ENCODE data around the gene SATB2.

The SATB2 gene

DNA sequence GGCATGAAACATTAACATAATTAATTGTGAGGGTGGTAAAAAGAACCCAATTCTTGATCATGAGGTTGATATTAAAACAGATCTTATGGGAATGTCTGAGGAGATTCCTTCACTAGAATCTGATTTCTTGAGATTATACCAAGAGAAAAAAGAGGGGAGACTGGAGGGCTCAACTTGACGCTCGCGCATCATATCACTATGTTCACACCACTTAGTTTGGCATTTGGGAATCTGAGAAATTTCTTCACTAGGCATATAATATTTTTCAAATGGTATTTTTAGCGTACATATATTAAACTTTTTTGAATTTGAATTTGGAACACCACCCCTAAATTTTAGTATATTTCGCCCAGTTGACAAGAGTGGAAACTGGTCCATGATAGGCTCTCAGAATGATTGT lies 140.1 kb downstream of the SATB2 start:
- DNase-seq: no peak

DNA sequence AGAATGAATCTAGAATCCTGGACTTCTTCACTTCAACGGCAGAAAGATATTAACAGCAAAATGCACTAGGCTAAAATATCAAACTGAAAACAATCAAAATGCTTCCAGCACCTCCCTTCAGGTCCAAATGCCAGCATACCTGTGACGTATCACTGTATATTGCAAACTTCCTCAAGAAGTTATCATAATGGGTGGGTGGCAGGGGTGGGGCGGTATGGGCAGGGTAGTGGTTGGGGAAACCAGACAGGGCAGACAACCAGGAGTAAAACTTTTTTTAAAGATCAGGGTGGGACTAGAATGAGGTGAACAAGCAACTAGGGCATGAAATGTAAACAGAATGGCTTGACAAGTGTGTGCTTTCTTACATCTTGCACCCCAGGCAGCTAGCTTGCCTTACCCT lies 140.9 kb downstream of the SATB2 start:
- DNase-seq: no peak

DNA sequence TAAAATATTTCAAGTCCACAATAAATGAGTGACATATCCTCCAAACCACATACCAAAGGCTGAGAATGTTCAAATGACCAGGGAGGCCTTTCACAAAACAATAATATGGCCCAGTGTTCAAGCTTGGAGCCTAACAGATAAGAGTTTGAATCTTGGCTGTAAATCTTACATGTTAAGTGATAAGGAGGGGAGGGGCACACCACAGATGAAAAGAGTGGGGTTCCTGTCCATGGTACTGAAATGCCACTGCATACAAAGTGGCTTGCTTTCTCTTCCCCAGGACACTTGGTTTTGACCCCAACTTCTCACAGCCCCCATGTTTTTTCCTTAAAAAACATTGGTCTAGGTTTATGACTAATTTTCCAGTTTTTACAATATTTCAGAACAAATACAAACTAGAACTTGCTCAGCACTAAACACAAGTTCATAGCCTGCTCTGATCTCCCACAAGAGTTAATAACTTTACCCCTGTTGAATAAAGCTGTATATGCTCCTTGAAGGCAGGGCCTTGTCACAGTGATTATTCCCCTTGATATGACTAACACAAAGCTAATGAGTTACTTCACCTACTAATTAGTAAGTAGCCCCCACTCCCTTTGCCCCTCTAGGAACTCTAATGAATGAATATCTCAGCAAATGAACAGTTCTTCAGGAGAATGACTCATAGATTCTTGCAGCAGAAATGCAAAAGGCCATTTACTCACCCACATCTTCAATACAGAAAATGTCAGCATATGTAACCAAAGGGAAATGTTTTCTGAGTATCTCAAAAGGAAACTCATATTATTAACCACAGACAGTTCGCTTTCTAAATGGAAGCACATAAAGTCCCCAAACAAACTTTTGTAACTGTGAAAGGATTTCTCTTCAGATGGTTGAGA lies 142.2 kb downstream of the SATB2 start:
- DNase-seq: no peak

DNA sequence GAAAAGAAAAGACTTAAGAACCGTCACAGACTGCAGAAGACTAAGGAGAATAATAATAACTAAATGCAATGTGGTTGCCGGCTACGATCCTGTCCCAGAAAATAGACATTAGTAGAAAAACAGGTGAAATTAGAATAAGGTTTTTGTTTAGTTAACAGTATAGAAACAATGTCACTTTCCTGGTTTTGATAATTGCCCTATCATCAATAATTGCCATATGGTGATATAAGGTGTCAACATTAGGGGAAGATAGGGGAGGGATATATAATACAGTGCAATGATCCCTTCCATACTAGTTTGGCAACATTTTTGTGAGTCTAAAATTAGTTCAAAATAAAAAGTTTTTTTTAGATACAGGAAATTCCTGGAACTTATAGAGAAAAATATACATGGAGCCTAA lies 144.8 kb downstream of the SATB2 start:
- no peak for DNase-seq

DNA sequence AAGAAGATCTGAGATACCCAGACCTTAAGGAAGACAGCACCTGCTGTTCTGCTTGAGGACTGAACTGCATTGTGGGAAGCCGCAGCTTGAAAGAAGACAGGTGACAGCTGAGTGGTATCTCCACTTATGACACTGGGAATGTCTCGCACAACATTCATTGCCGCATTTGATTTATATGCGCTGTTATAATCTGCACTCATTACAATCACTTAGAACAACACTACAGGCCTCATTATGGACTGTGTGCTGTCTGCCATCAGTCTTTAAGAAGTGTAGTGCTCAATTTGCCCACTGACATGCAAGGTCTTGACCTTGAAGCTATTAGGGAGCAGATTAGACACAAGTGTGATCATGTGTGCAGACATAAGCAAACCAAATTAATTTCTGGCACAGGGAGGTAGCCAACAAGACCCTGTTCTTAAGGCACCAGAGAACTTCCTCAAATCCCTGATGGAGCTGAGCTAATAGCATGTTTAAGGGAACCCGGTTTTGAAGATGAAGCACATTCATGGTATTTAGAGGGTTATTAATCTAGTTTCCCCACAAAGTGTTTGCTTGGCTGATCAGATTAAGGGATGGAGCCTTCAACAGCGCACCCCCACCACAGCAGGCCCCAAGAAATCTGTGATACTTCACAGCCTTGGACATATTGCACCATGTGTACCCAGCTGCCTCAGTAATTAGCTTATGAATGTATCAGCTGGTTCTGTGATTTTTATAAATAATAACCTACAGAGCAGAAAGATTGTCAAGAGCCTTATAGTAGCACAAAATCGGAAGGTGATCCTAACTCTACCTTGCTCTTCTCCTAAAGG lies 146.8 kb downstream of the SATB2 start:
- DNase-seq: no peak

DNA sequence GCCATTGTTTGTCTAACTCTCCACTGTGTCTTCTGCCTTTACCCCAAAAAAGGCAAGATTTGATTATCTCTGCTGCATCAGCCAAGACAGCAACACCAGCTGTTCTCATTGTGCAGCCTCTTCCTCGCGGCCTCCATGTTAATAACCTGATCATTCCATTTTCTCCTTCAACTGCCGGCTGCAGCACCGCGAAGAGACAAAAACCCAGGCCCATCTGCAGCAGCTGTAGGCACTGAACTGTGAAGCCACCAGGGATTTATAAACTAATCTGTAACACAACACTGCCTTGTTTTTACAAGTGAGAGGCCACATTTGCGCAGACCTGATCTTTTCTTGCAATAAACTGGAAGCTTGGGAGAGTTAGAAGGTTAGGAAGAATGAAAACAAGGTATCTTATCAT lies 147.8 kb downstream of the SATB2 start:
- no peak for DNase-seq

DNA sequence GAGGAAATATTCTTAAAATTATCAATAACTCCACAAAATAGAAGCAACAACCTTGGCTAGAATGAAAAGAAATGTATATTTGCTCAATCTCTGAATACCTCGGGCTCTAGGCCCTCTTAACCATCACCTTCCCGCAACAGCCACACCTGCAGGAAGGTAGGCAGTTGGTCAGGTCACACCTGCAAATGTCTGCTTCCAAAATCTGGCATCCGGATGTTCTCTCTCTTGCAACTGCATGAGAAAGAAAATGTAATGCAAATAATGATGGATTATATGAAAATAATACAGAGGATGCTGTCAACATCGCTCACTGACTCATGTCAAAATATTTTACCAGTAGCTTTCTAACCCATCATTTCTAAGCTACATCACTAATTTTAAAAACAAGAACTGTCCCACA lies 148.3 kb downstream of the SATB2 start:
- no peak for DNase-seq

DNA sequence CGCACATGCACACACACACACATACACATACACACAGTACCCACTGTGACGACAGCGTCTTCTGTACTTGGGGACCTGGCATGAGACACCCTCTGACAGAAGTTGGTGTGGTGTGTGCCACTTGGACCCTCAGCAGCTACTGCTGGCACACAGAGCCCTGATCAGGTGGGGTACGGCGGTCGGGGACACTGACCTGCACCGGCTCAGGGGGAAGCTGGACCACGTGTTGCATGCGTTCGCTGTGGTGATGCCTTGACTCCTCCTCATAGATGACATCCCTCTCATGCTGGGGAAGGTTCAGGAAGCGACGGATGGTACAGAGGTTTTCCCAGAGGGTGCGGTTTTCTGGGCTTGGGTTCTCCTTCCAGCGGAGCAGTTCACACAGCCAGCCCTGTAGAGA lies 149.2 kb downstream of the SATB2 start:
- no peak for DNase-seq

DNA sequence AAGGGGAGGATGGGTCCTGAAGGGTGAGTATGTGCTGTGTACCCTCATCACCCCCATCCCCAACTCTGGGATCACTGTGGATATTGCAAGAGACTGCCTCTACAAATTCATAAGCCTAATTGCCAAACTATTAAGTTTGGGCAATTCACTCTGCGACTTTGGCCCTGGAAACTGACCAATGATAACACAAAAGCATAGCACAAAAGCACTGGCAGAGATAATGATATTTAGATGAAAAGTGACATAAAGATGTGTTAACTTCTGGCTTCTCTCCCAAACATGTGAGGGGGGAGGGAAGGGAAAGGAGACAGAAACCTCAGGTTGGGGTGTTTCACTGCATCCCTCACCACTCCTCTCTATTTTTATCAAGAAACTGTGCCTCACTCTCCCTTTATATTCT lies 150.3 kb downstream of the SATB2 start:
- no peak for DNase-seq

DNA sequence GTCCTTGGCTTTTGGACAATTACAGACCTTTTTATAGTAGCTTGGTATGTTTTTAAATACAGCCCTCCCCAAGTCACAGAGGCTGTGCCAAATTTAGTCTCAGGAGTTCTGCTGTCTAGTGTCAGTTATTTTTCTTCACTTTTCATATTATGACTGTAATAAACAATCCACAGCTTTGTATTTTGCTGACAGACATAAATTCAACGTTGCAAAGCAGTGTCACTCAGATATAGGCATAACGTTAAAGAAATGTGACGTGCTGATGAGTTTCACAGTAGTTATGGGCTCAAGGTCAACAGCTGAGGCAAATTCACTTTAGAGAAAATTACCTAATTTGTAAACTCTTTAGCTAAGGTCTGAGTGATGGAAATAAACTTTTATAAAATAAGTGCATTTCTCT lies 151.6 kb downstream of the SATB2 start:
- DNase-seq: no peak

DNA sequence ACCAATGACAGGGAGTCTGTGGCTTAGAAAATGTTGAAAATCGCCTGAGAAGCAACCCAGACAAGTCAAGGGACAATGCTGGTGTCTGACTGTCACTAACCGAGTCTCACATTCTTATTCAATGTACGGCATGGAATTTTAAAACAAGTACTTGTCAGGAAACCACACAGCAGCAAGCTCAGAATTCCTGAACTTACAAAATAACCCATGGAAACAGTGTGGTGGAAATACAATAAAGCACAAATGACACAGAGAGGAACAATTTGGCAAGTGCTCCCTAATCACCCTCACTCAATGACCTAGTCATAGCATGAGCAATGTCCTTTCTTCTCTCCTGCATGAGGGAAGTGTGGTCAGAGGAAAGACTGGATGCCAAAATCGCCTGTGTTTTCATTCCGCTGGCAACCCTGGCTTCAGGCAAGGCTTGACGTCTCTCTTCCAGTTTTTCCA lies 154.0 kb downstream of the SATB2 start:
- DNase-seq: no peak

DNA sequence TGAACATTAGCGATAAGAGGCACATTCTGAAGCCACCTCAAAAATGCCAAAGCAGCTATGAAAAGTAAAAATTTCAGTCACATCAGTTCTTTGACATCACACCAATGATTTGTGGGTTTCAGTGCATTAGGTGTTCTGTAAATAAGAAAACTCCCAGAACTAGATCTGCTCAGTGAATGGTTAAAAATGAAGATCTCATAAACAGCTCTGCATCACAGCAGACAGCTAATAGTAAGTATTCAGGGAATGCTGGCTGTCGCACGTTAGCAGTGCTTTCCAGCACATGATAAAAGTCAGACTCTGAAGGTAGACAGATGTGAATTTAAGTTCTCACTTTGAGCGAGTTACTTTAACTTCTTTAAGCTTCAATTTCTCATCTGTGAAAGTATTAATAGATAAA lies 154.9 kb downstream of the SATB2 start:
- no peak for DNase-seq

DNA sequence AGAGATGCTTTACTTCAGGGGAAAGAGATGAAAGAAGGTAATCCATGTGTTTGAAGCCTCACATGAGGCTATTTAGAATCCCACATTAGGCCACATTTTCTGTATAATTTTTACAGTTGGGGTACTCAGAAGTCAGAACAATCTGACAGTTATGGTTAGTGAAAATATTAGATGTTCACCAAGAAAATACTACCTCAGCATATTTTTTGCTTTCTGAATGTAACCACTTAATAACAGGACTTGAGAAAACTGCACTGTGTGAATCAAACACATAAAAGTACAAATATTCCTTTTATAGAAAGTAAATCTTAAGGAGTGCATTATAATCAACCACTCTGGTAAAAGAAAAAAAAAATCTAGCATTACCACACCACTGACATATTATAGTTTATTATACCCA lies 169.3 kb downstream of the SATB2 start:
- DNase-seq: no peak

DNA sequence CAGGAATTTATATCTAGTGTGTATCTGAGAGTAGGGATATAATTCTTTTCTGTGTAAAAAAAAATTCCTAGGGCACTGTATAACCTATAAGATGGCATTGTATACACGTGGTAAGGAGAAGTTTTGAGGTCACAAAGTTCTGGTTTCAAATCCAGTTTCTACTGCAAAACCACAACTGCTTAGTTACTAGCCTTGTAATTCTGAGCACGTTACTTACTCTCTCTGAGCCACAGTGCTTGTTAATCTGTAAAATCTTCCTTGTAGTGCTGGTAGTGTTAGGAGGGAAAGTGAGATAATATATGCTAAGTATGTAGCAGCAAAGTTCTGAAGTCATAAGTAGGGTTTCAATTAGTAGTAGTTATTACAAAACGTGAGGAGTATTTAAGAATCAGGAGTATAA lies 175.4 kb downstream of the SATB2 start:
- no peak for DNase-seq

DNA sequence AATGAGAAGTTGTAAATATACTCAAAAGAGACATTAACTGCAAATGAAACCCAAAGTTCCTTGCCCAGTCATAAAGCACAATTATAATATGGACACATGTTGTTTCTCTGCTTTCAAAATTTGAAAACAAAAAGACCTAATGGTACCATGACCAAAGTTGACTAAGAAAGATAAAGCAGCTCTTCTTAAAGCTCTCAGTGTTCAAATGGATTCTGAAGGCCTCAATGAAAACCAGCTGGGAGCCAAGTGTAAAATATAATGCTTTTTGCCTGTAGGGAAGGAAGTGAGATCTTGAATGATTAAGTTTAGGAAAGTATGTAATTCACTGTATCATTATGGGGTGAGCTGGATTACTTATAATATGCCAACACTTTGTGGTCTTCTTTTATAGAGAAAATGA lies 178.6 kb downstream of the SATB2 start:
- no peak for DNase-seq

DNA sequence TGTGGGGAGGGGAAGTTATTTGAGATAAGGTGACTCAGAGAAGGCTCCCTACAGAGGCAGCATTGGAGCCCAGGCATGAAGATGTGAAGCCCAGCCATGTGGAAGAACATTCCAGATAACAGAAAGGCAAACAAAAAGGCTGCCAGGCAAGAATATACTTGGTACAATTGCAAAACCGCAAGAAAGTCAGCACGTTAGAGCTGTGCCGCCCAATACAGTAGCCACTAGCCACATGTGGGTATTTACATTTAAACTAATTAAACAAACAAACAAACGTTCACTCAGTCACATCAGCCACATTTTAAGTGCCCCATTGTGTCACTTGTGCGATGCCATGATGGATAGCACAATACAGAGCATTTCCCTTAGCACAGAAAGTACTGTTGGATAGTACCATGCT lies 179.6 kb downstream of the SATB2 start:
- no peak for DNase-seq

DNA sequence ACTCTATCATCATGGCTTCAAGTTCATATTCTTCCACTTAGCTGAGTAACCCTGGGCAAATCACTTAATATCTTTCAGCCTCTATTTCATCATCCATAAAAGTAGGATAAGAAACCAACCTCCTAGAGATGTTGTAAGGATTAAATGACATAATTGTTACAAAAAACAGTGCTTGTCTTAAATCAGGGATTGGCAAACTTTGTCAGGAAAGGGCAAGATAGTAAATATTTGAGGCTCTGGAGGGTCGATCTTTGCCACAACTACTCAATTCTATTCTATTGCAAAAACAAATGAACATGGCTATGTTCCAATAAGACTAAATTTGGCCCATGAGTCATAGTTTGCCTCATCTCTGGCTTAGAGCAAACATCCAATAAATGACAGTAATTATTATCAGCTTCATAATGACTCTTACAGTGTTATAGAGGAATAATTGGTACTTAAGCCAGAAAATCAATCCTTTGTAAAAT lies 184.7 kb downstream of the SATB2 start:
- no peak for DNase-seq

DNA sequence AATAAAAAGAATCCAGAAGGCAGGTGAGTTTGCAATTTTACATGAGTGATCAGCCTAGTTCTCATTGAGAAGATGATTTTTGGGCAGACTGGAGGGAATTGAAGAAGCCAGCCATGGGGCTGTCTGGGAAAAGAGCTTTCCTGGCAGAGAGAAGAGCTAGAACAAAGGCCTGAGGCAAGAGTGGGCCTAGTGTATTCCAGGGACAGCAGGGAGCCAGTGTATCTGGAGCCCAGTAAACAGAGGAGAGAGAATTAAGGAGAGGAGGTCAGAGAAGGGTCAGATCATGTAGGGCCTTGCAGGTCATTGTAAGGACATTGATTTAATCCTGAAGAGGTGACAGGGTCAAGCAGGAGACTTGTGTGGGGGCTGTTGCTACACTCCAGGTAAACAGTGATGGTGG lies 195.8 kb downstream of the SATB2 start:
- no peak for DNase-seq

DNA sequence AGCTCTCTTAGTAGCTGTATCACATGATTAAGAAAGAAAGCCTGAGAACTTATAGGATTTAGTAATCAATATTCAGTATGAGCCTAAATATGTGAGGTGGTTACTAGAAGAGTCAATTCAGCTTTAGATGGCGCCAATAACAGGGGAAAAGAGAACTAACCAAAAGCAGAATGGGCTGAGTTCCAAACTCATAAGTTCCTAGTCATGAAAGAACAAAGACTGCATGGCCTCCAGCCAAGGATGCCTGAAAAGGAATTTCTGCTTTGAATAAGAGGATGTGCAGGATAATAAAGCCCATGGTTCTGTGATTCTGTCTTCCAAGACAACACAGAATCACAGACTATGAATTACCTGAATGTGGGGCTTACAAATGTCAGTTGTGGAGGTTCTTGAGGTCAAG lies 196.5 kb downstream of the SATB2 start:
- no peak for DNase-seq

DNA sequence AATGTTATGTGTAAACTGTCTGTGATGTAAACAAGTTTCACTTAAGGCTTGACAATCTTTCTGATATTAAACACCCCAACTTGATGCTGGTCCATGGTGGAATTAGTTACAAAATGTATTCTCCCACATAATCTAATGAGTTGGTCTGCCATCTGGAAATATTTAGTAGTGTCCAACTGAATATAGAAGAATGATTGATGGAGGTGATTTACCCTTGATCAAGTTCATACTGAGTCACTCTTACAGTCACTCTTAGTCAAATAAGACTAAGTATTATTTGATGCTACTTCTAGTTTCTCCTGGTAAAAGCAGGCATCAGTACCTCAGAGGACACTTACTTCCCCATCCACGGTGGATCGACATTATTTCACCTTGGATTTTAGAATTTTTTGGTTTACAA lies 198.1 kb downstream of the SATB2 start:
- DNase-seq: no peak

DNA sequence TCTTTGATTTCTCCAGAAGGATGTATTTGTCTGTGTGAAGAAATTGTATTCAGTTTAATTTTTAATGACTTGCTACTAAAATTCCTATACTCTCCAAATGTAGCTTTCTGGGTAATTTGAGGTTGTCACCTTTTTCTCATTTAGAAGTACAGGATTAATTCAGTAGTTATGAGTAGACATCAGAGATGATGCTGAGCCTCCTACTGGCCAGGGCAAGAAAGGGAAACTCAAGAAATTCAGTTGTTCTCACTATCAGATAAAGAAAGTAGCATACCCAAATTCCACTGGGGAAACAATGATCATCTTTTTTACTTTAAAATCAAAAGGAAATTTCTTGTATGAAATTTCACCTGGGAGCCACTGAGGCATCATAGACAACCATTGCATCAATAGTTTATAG lies 199.4 kb downstream of the SATB2 start:
- no peak for DNase-seq

DNA sequence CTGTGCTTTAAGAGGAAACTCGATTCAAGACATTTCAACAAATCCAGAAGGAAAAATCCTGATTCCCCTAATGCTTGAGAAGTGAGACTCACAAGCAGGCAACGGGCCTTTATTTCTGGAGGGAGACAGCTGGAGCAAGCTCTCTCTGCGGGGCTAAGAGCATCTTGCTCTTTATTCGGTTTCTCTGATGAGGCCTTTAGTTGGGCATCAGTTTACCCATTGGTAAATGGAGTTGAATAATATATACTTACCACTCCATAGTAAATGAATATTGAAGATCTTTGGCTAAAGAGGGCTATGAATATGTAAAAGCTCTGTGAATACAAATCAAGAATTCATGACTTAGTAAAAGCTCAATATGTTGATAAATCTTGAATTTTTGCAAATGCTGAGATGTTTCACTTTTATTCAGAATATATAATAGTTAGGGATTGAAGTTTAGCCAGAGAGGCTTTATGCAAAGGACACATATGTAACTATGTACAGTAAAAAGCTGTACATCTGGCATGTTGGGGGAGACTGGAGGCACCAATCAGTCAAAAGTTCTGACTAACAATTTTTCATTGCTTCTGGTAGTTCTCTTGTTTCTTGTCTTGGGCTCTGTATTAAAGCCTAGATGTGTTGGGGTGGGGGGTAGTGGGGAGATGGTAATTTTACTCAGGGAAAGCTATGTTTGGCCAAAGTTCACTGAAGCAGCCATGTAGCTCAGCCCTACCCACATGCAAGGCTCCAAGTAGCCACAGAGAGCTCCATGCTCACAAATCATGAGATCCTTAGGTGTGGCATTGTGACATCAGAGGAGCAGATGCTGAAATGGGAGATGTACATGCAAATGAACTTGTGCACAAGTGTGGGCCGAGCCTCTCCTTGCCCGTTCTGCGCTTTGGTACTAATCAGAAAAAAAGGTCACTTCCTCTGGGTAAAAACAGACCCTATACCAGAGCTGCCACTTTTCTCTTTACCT lies 200.2 kb downstream of the SATB2 start:
- no peak for DNase-seq

DNA sequence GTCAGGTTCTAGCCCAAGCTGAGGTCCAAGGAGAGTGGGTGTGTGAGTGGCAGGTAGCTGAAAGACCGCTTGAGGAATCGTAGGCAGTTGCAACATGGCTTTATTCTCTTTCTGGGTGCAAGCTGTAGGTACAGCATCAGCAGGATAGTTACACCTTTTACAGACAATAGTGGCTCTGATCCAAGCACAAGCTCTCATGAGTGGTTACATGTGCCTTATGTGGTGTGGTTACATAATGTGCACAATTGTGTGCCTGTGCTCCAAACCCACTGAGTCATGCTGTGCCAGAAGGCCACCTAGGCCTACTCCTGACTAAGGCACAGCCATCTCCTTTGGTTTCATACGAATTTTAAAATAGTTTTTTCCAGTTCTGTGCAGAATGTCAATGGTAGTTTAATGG lies 227.6 kb downstream of the SATB2 start:
- no peak for DNase-seq

Data from T-helper 1 cell (primary cell).